Astrocyte of the hippocampus (primary cell): ENCODE results near the gene HLA-G.

ENCODE experiments used
- DNase-seq: peaks from one replicate; pipeline ENCODE4 v3.0.0; 2011; ENCODE audit warnings: low read depth, low spot score

The HLA-G gene

GRCh38 chr6:29816030-29816429 is 11.6 kb upstream of the HLA-G start:
- DNase-seq, result no peak

GRCh38 chr6:29818892-29819291 is 8.7 kb upstream of the HLA-G start:
- no peak for DNase-seq

GRCh38 chr6:29824144-29824543 is 3.5 kb upstream of the HLA-G start:
- DNase-seq, result no peak

GRCh38 chr6:29825848-29826247 is 1.8 kb upstream of the HLA-G start:
- no peak for DNase-seq

- DNase-seq, result no peak
Observed at GRCh38 chr6:29826271-29826670, 1.4 kb upstream of the HLA-G start.

GRCh38 chr6:29828471-29828797 is 809 bp downstream of the HLA-G start:
- no peak for DNase-seq

GRCh38 chr6:29829766-29830165 is 2.1 kb downstream of the HLA-G start:
- DNase-seq, result no peak

- no peak for DNase-seq
Observed at GRCh38 chr6:29830409-29830808, 2.8 kb downstream of the HLA-G start.

GRCh38 chr6:29831776-29832175 is 4.2 kb downstream of the HLA-G start:
- no peak for DNase-seq

GRCh38 chr6:29834564-29835436 is 7.2 kb downstream of the HLA-G start:
- peak; percentile 23 for DNase-seq

- no peak for DNase-seq
Observed at GRCh38 chr6:29839917-29840316, 12.3 kb downstream of the HLA-G start.

- no peak for DNase-seq
Observed at GRCh38 chr6:29841030-29841429, 13.4 kb downstream of the HLA-G start.

GRCh38 chr6:29845405-29846006 is 17.9 kb downstream of the HLA-G start:
- DNase-seq, result no peak

- peak; percentile 82 for DNase-seq
Observed at GRCh38 chr6:29847871-29848630, 20.4 kb downstream of the HLA-G start.

GRCh38 chr6:29850011-29850553 is 22.5 kb downstream of the HLA-G start:
- DNase-seq, result no peak

- no peak for DNase-seq
Observed at GRCh38 chr6:29851190-29851589, 23.6 kb downstream of the HLA-G start.

- DNase-seq, result no peak
Observed at GRCh38 chr6:29853245-29853644, 25.6 kb downstream of the HLA-G start.

- no peak for DNase-seq
Observed at GRCh38 chr6:29858006-29858405, 30.4 kb downstream of the HLA-G start.

- no peak for DNase-seq
Observed at GRCh38 chr6:29861521-29862255, 34.1 kb downstream of the HLA-G start.

GRCh38 chr6:29864037-29864810 is 36.6 kb downstream of the HLA-G start:
- DNase-seq, result no peak

GRCh38 chr6:29865631-29866030 is 38.0 kb downstream of the HLA-G start:
- no peak for DNase-seq
